MG63 (cell line): ENCODE measurements around the gene PSMA2. TPM values are rescaled to one million over a fixed set of nuclear protein-coding genes. Genes with fewer than 3 reads are reported as not detected.

Experiments used
- DNase-seq: peaks from one replicate; pipeline ENCODE4 v3.0.0-alpha.2; 2020
- H3K27me3 ChIP-seq: fragments of 250-450 bp; sonication (Bioruptor Pico); 2 replicates; pipeline ENCODE4 v1.5.1; 2020; ENCODE audit warnings: mild to moderate bottlenecking, moderate library complexity
- H3K36me3 ChIP-seq: fragments of 250-450 bp; sonication (Bioruptor Pico); 2 replicates; pipeline ENCODE4 v1.5.1; 2020; ENCODE audit warnings: mild to moderate bottlenecking, moderate library complexity
- H3K4me3 ChIP-seq: fragments of 250-450 bp; sonication (Bioruptor Pico); 2 replicates; pipeline ENCODE4 v1.5.1; 2020; ENCODE audit warnings: mild to moderate bottlenecking, moderate library complexity
- H3K9me3 ChIP-seq: fragments of 250-450 bp; sonication (Bioruptor Pico); 2 replicates; pipeline ENCODE4 v1.5.1; 2020; ENCODE audit warnings: mild to moderate bottlenecking, moderate library complexity
- total RNA-seq: library from RNA; depleted of rRNA; stranded (reverse); fragments of >200 nt; shearing (Covaris generic); gene quantifications from 2 replicates; pipeline ENCODE4 v1.2.3, GENCODE V29; 2014; ENCODE audit warnings: low replicate concordance; rRNA removed

Gene PSMA2
- total RNA-seq = 168 and 287 TPM in 2 replicates

DNA sequence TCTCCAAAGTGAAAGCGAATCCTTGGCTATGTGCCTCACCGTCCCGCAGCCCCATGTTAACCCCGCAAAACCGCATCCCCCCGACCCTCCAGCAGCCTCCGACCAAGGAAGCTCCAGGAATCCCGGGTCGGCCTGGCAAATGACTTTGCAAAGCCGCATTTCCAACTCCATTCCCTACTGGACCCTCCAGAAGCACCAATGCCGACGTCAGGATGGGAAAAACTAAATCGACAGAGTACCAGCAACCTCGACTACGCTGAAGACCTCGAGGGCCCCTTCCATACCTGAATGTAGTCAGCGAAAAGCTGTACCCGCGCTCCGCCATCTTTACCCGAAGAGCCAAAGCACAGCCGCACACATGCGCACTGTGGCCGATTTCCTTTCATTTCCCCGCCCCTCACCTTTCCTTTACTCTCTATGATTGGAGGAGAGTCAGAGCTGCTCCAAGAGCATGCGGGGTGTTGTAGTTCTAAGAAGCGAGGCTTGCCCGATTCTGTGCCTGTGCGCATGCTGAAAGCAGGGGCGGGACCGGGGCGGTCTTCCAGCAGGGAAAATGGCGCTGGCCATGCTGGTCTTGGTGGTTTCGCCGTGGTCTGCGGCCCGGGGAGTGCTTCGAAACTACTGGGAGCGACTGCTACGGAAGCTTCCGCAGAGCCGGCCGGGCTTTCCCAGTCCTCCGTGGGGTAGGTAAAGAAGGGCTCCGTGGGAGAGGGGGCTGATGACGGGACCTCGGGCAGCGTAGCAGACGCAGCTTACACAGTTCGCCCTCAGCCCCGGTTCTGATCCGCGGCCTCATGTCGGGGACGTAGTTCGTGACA, at the start of gene PSMA2, which contains the start of gene MRPL32:
TSS of gene PSMA2 (minus strand) at position 341 of the 818 bp plus-strand sequence. CDS start at position 325, 16 bp downstream.
TSS of gene MRPL32 (plus strand) at position 543 of the 818 bp plus-strand sequence. CDS start at position 554, 11 bp downstream.
- Histone ChIP-seq H3K9me3 (no peaks in the 10 kb centered on the region), H3K27me3 (no peaks in the 10 kb centered on the region), H3K36me3 (peaks cover 38% of the 10 kb centered on the region), H3K4me3 (peak within 1 kb of the TSS; percentile 97)
- peak; percentile 95 for DNase-seq

DNA sequence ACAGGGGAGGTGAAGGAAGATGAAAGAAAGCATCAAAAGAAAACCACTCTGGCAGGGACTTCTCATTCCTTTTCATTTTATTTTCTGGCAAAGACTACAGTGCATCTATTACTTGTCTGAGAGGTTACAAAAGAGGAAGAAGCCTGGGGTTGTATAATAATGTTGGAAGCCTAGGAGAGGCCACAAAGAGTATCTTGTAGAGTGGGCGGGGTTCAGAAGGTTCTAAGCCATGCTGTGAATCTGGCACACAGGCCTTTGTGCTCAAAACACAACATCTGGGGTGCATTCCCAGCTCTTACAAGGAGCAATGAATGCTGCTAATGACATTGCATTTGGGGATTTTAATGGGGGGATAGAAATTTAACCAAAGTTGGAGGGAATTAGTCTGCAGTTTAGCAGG, 49.6 kb upstream of the PSMA2 start:
- DNase-seq = no peak
- H3K36me3 ChIP-seq = no peaks in the 10 kb centered on the region
- H3K4me3 ChIP-seq = no peak overlapping the region
- no peaks in the 10 kb centered on the region for H3K27me3 ChIP-seq
- peaks cover 2% of the 10 kb centered on the region; the same call in 1 of the 2 replicates for H3K9me3 ChIP-seq

DNA sequence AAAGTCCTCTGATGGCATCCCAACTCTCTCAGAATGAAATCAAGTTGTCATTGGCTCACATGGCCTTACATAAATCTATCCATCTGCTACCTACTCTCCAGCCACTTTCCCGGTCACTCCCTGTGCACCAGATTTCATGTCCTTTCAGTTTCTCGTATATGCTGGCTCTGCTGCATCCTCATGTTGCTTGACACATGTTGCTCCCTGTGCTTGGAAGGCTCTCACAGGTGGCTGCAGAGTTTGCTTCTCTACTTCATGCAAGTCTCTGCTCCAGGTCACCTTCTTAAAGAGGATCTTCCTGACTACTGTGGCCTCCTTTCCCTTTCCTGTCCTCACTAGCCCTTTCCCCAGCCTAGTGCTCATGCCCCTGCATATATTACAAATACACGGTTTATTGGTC, 48.5 kb upstream of the PSMA2 start:
- Histone ChIP-seq H3K27me3 (no peaks in the 10 kb centered on the region), H3K9me3 (peaks cover 2% of the 10 kb centered on the region; the same call in 1 of the 2 replicates), H3K4me3 (no peak overlapping the region), H3K36me3 (no peaks in the 10 kb centered on the region)
- DNase-seq = no peak

DNA sequence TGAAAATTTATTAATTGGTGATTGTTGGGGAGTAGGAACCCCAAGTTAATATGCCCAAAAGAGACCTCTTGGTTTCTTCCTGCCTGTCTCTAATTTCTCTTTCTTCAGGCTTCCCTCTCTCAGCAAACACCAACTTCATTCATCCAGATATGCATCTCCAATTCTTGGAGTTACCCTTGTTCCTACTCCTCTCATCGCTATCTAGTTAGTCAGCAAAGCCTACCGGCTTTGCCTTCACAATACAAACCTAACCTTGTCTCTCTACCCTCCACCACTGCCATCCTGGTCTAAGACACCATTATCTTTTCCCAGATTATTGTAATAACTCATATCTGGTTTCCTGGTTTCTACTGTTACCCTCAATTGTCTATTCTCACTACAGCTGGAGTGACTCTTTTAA, 48.1 kb upstream of the PSMA2 start:
- no peak overlapping the region for H3K4me3 ChIP-seq
- peaks cover 2% of the 10 kb centered on the region; the same call in 1 of the 2 replicates for H3K9me3 ChIP-seq
- H3K27me3 ChIP-seq = no peaks in the 10 kb centered on the region
- DNase-seq = no peak
- no peaks in the 10 kb centered on the region for H3K36me3 ChIP-seq

DNA sequence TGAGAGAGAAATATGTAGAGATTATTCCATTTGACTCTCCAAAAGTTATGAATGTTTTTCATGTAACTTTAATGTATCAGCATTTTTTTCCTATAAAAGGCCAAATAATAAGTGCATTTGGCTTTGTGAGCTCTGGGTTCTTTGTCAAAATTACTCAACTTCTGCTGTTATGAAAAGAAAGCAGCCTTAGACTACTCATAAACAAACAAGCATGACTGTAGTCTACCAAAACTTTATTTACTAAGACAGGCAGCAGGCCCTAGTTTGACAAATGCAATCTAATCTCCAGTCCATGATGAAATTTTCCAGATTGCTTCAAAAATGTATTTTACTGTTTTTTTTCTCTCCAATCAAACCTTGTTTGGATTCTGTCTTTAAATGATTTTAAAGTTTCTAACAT, 46.5 kb upstream of the PSMA2 start:
- no peak for DNase-seq
- H3K36me3 ChIP-seq = no peaks in the 10 kb centered on the region

DNA sequence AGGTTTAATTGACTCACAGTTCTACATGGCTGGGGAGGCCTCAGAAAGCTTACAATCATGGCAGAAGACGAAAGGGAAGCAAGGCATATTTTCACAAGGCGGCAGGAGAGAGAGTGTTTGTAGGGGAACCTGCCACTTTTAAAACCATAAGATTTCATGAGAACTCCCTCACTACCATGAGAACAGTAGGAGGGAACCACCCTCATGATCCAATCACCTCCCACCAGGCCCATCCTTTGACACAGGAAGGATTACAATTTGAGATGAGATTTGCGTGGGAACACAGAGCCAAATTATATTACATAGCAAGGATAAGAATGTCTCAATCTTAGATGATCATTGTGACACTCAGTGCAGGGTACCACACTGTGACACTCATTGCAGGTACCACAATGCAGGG, 44.4 kb upstream of the PSMA2 start:
- DNase-seq = no peak
- Histone ChIP-seq H3K4me3 (no peak overlapping the region), H3K36me3 (no peaks in the 10 kb centered on the region), H3K27me3 (no peaks in the 10 kb centered on the region), H3K9me3 (peaks cover 5% of the 10 kb centered on the region)

More for the DNA sequence above, 46.5 kb upstream of the PSMA2 start:
- H3K27me3 ChIP-seq = no peaks in the 10 kb centered on the region
- no peak overlapping the region for H3K4me3 ChIP-seq
- peaks cover under 1% of the 10 kb centered on the region; the same call in 1 of the 2 replicates for H3K9me3 ChIP-seq

DNA sequence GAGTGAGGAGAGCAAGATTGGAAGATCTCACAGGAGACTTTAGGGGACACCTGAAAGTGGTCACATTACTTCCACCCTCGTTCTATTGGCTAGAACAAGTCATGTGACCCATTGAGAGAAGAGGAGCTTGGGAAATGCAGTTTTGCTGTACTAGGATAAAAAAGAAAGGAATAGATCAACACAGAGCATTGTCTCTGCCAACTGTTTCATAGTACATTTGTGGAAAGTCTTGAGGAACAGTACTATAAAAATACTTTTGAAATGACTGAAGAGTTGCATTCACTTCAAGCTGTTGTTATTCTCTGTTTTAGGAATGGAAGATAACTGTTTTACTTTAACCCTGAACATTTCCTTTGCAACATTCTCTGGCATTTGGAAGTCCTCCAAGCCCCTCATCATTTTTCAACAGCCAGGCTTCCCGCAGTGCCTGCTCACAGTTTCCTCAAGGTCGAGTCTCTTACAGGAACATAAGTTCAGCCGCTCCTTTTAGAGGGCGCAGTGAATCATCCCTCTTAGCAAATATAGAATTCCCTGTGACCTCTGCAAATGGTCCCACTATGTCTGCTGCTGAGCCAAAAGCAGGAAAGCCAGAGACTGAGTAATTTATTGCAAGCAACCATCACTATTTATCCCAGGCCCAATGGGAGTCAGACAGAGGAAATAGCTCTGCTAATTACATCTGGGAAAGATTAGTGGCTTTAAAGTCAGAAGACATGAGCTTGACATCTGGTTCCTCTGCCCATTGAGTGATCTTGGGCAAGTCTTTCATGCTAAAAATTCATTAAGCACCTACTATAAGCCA, 40.9 kb upstream of the PSMA2 start:
- H3K9me3 ChIP-seq = peaks cover 5% of the 10 kb centered on the region
- H3K27me3 ChIP-seq = no peaks in the 10 kb centered on the region
- H3K4me3 ChIP-seq = no peak overlapping the region
- H3K36me3 ChIP-seq = no peaks in the 10 kb centered on the region
- DNase-seq = peak; percentile 92

DNA sequence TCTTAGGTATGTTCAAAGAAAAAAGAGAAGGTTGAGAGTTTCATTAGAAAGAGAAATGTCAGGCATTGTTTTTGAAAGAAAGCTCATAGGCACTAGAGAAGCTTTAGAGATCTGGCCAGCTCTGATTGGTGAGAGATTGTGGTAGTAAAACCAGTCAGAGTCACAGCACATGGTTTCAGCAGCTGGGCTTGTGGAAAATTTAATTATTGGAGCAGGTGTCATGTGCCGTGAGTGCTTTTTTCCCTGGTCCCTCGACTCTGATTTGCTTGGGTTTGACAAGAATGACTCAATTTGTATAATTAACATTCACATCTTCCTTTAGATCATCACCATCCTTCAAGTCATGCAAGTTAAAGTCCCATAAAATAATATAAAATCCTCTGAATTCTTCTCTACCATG, 35.4 kb upstream of the PSMA2 start:
- Histone ChIP-seq H3K9me3 (peaks cover 5% of the 10 kb centered on the region; the same call in 1 of the 2 replicates), H3K36me3 (no peaks in the 10 kb centered on the region), H3K4me3 (no peak overlapping the region), H3K27me3 (no peaks in the 10 kb centered on the region)
- no peak for DNase-seq

DNA sequence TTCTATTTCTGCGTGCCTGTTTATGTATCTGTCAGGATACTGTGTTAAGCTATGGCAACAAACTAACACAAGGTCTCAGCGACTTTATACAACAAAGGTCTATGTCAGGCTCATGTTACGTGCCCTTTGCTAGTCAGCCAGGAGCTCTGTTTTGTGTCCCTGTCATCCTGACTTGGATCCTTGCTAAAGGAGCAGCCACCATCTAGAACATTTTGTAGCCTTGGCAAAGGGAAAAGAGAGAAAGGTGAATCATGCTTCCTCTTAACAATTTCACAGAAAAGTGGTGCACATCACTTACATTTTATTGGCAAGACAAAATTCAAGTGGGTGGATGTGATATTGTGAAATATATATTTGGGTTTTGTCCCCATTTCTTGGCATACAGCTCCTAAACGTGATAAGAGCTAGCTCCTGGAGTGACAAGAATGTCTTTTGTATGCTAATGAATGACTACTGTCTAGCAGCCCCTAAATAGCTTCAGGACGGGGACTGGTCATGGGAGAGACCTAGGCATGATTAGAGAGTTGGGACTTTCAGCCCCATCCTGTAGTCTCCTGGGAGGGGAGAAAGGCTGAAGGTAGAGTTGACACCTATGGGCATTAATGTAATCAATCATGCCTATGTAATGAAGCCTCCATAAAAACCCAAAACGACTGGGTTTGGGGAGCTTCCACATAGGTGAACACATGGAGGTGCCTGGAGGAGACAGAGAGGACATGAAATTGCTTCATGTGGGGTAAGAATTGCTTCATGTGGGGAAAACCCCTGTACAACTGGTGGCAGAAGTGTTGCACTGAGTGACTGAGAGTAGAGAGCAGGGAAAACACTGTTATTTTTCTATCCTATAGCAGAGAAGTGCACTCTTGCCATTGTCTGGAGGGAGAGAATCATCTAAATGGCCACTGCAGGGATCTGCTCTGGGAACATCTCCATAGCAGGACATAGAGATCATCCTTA, 33.2 kb upstream of the PSMA2 start:
- no peak for DNase-seq
- Histone ChIP-seq H3K9me3 (no peaks in the 10 kb centered on the region), H3K27me3 (no peaks in the 10 kb centered on the region), H3K4me3 (no peak overlapping the region), H3K36me3 (no peaks in the 10 kb centered on the region)

DNA sequence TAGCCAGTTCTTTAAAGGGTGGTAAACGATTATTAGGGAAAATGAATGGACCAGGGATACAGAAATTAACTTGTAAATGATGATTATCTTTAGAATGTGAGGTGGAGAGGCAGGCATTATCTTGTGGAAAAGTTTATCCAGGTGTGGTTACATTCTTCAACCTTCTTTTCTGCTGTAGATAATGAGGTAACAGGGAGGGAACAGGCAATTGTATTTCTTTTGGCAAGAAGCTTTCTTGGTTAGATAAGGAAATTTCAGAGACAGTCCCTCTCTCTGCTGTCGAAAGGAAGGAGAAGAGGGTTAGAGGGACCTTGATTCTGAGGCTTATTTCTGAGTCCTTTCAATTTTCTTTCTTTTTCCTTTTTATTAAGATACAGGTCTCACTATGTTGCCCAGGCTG, 32.3 kb upstream of the PSMA2 start:
- H3K36me3 ChIP-seq = no peaks in the 10 kb centered on the region
- no peak for DNase-seq
- no peaks in the 10 kb centered on the region for H3K27me3 ChIP-seq
- no peak overlapping the region for H3K4me3 ChIP-seq
- no peaks in the 10 kb centered on the region for H3K9me3 ChIP-seq

DNA sequence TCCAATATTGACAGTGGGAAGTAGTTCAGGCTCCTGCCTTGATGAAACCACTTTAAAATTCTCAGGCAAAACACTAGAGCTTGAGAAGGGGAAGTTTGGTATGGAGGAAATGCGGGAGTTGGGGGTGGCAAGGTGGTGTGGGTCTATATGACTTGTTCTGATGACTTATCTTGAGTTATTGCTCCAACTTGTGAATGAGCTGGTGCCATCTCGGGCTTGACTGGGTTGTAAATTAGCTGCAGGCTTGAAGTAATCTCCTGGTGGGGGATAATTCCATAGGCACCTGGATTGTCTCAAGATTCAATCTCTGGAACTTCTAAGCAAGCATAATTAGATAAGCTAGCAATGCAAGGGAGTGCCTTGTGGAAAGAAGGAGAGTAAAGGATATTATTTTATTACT, 29.2 kb upstream of the PSMA2 start:
- H3K36me3 ChIP-seq = no peaks in the 10 kb centered on the region
- H3K9me3 ChIP-seq = no peaks in the 10 kb centered on the region
- no peak for DNase-seq
- no peaks in the 10 kb centered on the region for H3K27me3 ChIP-seq
- no peak overlapping the region for H3K4me3 ChIP-seq

DNA sequence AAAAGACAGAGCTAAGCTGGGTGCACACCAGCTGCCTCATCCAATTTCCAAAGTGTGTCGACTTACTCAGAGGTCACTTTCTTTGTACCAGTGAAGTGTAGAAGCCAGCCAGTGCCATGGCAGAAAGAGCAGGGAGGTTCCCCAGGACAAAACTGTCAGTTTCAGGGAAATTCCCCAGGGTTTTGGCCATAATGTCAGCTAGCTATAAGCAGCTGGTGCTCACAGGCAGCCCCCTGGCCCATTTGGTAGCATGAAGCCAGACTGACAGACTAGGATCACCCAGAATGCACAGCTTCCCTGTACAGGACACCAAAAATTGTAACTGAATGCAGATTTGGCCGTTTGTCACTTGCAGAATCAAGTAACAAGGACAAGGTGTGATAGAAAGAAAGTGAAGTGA, 28.8 kb upstream of the PSMA2 start:
- Histone ChIP-seq H3K27me3 (no peaks in the 10 kb centered on the region), H3K4me3 (no peak overlapping the region), H3K9me3 (no peaks in the 10 kb centered on the region), H3K36me3 (no peaks in the 10 kb centered on the region)
- DNase-seq = no peak

DNA sequence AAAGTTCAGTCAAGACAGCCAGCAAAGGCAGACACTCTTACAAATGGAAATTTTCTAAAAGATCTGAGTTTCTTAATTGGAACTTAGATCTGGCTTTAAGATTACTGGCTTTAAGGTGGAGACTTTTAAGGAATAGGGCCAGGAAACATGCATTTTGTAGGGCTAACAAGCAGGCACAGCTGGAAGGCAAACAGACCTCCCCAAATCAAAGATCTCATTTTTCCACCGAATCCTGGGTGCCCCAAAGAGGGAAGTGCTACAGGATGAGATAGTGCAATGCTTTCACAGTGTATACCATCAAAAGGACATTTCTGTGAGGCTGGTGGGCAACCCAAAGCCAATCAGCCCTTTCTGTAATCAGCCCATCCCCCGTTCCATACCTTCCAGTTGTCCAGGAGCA, 27.6 kb upstream of the PSMA2 start:
- no peaks in the 10 kb centered on the region for H3K9me3 ChIP-seq
- no peak for DNase-seq
- H3K36me3 ChIP-seq = no peaks in the 10 kb centered on the region
- no peaks in the 10 kb centered on the region for H3K27me3 ChIP-seq
- H3K4me3 ChIP-seq = no peak overlapping the region

DNA sequence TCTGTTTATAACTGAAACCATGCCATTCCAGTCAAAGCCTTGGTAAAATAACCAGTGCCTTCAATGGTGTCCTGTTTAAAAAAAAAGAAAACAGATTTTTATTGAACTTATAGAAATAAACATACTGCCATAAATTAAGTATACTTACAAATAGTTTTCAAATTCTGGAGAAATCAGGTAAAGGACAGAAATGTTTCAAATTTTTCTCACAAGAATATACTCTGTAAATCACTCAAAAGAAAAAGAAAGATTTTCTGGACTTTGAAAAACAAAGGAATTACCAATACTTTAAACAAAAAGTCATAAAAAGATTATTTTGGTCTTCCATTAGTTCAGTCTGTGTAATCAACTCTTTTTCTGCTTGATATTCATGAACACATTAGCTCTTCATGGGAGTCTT, 24.1 kb upstream of the PSMA2 start:
- Histone ChIP-seq H3K9me3 (no peaks in the 10 kb centered on the region), H3K36me3 (no peaks in the 10 kb centered on the region), H3K27me3 (no peaks in the 10 kb centered on the region), H3K4me3 (no peak overlapping the region)
- DNase-seq = no peak

DNA sequence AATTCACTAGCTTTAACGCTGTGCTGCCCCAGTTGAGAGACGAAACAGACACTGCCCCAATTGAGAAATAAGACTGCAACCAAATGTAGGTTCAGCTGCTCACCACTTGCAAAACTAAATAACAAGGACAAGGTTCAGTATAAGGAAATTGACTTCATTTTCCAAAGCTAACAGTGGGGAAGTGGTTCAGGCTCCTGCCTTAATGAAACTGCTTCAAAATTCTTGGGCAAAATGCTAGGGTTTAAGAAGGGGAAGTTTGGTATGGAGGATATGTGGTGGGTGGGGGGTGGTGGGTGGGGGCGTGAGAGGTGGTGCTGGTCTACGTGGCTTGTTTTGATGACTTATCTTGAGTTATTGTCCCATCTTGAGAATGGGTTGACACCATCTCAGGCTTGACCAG, 22.0 kb upstream of the PSMA2 start:
- no peaks in the 10 kb centered on the region for H3K27me3 ChIP-seq
- H3K4me3 ChIP-seq = no peak overlapping the region
- no peaks in the 10 kb centered on the region for H3K9me3 ChIP-seq
- H3K36me3 ChIP-seq = no peaks in the 10 kb centered on the region
- DNase-seq = no peak

DNA sequence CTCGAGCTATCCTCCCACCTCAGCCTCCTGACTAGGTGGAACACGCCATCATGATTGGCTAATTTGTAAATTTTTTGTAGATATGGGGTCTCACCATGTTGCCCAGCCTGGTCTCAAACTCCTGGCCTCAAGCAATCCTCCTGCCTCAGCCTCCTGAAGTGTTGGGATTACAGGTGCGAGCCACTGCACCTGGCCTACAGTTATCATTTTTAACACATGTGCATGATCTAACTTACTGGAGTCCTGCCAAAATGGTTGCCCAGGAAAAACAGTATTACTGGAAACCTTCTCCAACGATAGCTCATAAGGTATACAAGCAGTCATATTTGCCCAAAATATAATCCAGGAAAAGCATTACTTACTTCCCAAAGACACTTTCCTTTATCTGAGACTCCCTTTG, 20.4 kb upstream of the PSMA2 start:
- Histone ChIP-seq H3K36me3 (no peaks in the 10 kb centered on the region), H3K4me3 (no peak overlapping the region), H3K27me3 (no peaks in the 10 kb centered on the region), H3K9me3 (no peaks in the 10 kb centered on the region)
- DNase-seq = no peak
